ENCODE data around the gene DNAJC22. TPM values are rescaled to one million over a fixed set of nuclear protein-coding genes. Genes with fewer than 3 reads are reported as not detected.

DNAJC22 gene
- total and polyA plus RNA-seq, 11 donors = 0.08 to 4.4 (median 0.52) TPM; not detected in 4

- Histone ChIP-seq H3K4me1 (peaks cover 0 to 26% (median 7%) of the 10 kb centered on the region in 12 donors), H3K9me3 (no peaks in the 10 kb centered on the region), H3K27ac (no peak within 1 kb of the TSS), H3K4me3 (peak within 1 kb of the TSS; percentile 5 to 50 (median 38)), H3K27me3 (peaks cover 29 to 89% (median 53%) of the 10 kb centered on the region in 9 donors), H3K36me3 (no peaks in the 10 kb centered on the region)
- TF ChIP-seq POLR2A (IDR thresholded peaks at IDR 0.05) (no peak), CTCF (IDR thresholded peaks at IDR 0.05) (peak; percentile 93 to 99 (median 98))
- intact Hi-C loops (cut with DNase I) = loop anchor here in 5 of 10 donors (5.0 kb wide), 2 partner anchors 45 to 50 kb away; no protein-coding TSS in a partner anchor
- 2 to 5% (median 2%) methylated on average over 33 to 65 of the region's 65 CpGs for WGBS, 4 donors
- DNase-seq (peak; percentile 80 to 92 (median 85)), ATAC-seq (peak; percentile 59 to 91 (median 84))
Observed at GRCh38 chr12:49336645-49337584, 9.8 kb upstream of the DNAJC22 start, which contains the start of gene C1QL4. TSS of gene C1QL4 (minus strand) at chr12:49337188. CDS start at chr12:49336477, 711 bp downstream.

GRCh38 chr12:49338830-49339463 is 7.7 kb upstream of the DNAJC22 start:
- ATAC-seq (no peak), DNase-seq (no peak)
- no peaks in the 10 kb centered on the region for H3K9me3 ChIP-seq
- no peaks in the 10 kb centered on the region for H3K36me3 ChIP-seq
- intact Hi-C loops (cut with DNase I) = loop anchor here in 6 of 10 donors (2.0 to 5.0 kb wide), 3 partner anchors 47 to 52 kb away; no protein-coding TSS in a partner anchor
- TF ChIP-seq POLR2A (IDR thresholded peaks at IDR 0.05) (no peak), CTCF (IDR thresholded peaks at IDR 0.05) (no peak)
- H3K27ac ChIP-seq = no peak overlapping the region
- H3K4me3 ChIP-seq = no peak overlapping the region
- 70 to 82% (median 78%) methylated on average over 6 of the region's 6 CpGs for WGBS, 4 donors
- peaks cover 31 to 86% (median 57%) of the 10 kb centered on the region in 9 donors for H3K27me3 ChIP-seq
- peaks cover 6 to 41% (median 21%) of the 10 kb centered on the region in 12 donors for H3K4me1 ChIP-seq

GRCh38 chr12:49339464-49339861 is 7.2 kb upstream of the DNAJC22 start:
- Histone ChIP-seq H3K27me3 (peaks cover 27 to 86% (median 57%) of the 10 kb centered on the region in 9 donors), H3K9me3 (no peaks in the 10 kb centered on the region), H3K4me1 (peaks cover 6 to 42% (median 21%) of the 10 kb centered on the region in 12 donors), H3K4me3 (no peak overlapping the region), H3K27ac (no peak overlapping the region), H3K36me3 (no peaks in the 10 kb centered on the region)
- WGBS, 4 donors = 54 to 61% (median 59%) methylated on average over 5 of the region's 5 CpGs
- ATAC-seq (no peak), DNase-seq (no peak)
- intact Hi-C loops (cut with DNase I) = loop anchor here in 6 of 10 donors (2.0 to 5.0 kb wide), 3 partner anchors 47 to 52 kb away; no protein-coding TSS in a partner anchor
- no peak for TF ChIP-seq POLR2A (IDR thresholded peaks at IDR 0.05)
- no peak for TF ChIP-seq CTCF (IDR thresholded peaks at IDR 0.05)

Measured in heart left ventricle (tissue), 16 donors.